AG04450 (cell line): ENCODE measurements around the gene EHBP1. TPM values are rescaled to one million over a fixed set of nuclear protein-coding genes. Genes with fewer than 3 reads are reported as not detected.
"Not testable (repeated sequence)": the region's sequence is repeated elsewhere in the genome, so short reads cannot be mapped to it uniquely, and the experiment has no call there.

Experiments used
- CTCF ChIA-PET: fragments of 300-600, 350-600 bp; formaldehyde crosslinking; extraction: SDS; loops from one replicate; lab custom pipeline; 2022; ENCODE audit warnings: antibody characterized with exemption, inconsistent platforms; lab: Charles Lee
- POLR2A ChIA-PET: fragments of 350-600 bp; formaldehyde crosslinking; extraction: SDS; loops from one replicate; lab custom pipeline; 2021; ENCODE audit warnings: antibody characterized with exemption, inconsistent platforms; lab: Yijun Ruan, JAX
- DNase-seq: peaks from one replicate; pipeline ENCODE4 v3.0.0-alpha.2; 2011; ENCODE audit warnings: low read depth, low spot score
- H3K27ac ChIP-seq: one replicate; pipeline ENCODE4 v1.5.1; 2012; ENCODE audit warnings: low read depth, low read length, control low read depth
- H3K27me3 ChIP-seq: one replicate; pipeline ENCODE4 v1.6.0; 2012; ENCODE audit warnings: low read length; ENCODE audit not compliant: control insufficient read depth, insufficient read depth
- H3K4me3 ChIP-seq: 2 replicates; pipeline ENCODE4 v1.5.1; 2011; ENCODE audit warnings: mild to moderate bottlenecking, low read depth, low read length, control low read depth
- H3K9me3 ChIP-seq: 2 replicates; pipeline ENCODE4 v1.5.1; 2012; ENCODE audit warnings: low read length; ENCODE audit not compliant: control insufficient read depth, insufficient read depth
- CTCF ChIP-seq: IDR thresholded peaks from 2 replicates; pipeline ENCODE4 v1.5.1; 2011; ENCODE audit warnings: low read depth, low read length, control low read depth, inconsistent platforms
- polyA plus RNA-seq: library from polyadenylated mRNA; depleted of rRNA; stranded (reverse); fragments of >200 nt; gene quantifications from 2 replicates; pipeline ENCODE4 v1.2.3, GENCODE V29; 2011

EHBP1 gene
- polyA plus RNA-seq, 1 experiment: 68.6 TPM

DNA sequence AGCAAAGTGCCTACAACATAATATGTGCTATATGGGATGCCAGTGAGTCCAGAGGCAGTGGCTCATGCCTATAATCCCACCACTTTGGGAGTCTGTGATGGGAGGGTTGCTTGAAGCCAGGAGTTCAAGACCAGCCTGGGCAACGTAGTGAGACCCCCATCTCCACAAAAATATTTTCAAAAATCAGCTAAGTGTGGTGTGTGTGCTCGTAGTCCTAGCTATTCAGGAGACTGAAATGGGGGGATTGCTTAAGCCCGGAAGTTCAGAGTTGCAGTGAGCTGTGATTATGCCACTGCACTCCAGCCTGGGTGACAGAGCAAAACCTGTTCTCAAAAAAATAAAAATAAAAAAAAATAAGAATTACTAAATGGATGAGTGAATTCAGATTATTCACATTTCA, 368.5 kb downstream of the EHBP1 start:
- ChIA-PET CTCF (interaction anchor here (0.7 kb wide), 1 partner anchor 8 kb away, joined by 3 read pairs; no protein-coding TSS in a partner anchor), POLR2A (no interaction called here)
- H3K27me3 ChIP-seq: no peaks in the 10 kb centered on the region
- no peak for DNase-seq
- no peak for TF ChIP-seq CTCF
- no peaks in the 10 kb centered on the region for H3K9me3 ChIP-seq
- H3K4me3 ChIP-seq: no peak overlapping the region
- H3K27ac ChIP-seq: no peak overlapping the region

DNA sequence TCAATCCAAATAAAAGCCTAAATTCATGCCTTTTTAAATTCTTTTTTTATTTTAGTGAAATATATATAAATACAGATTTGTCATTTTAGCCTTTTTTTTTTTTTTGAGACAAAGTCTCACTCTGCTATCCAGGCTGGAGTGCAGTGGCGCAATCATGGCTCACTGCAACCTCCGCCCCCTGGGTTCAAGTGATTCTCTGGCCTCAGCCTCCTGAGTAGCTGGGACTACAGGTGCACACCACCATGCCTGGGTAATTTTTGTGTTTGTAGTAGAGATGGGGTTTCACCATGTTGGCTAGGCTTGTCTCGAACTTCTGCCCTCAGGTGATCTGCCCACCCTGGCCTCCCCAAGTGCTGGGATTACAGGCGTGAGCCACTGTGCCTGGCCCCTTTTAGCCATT, 368.9 kb downstream of the EHBP1 start:
- DNase-seq, H3K27me3 ChIP-seq, POLR2A ChIA-PET, H3K9me3 ChIP-seq, H3K27ac ChIP-seq, H3K4me3 ChIP-seq: not testable (repeated sequence)
- CTCF ChIA-PET: interaction anchor here (0.7 kb wide), 1 partner anchor 8 kb away, joined by 3 read pairs; no protein-coding TSS in a partner anchor

GRCh38 chr2:63078852-63079606, 373.5 kb downstream of the EHBP1 start:
- peak; percentile 43 for TF ChIP-seq CTCF
- H3K27me3 ChIP-seq: no peaks in the 10 kb centered on the region
- H3K27ac ChIP-seq: no peak overlapping the region
- no peak overlapping the region for H3K4me3 ChIP-seq
- no peaks in the 10 kb centered on the region for H3K9me3 ChIP-seq
- no peak for DNase-seq
- ChIA-PET POLR2A (no interaction called here), CTCF (interaction anchor here (0.6 to 2.4 kb wide), 6 partner anchors 27 to 622 kb away, joined by 3 to 14 read pairs (median 3); no protein-coding TSS in a partner anchor)

GRCh38 chr2:63081404-63081803, 375.9 kb downstream of the EHBP1 start:
- ChIA-PET CTCF (no interaction called here), POLR2A (no interaction called here)
- no peak for DNase-seq
- H3K4me3 ChIP-seq: no peak overlapping the region
- H3K27me3 ChIP-seq: no peaks in the 10 kb centered on the region
- H3K27ac ChIP-seq: no peak overlapping the region
- H3K9me3 ChIP-seq: no peaks in the 10 kb centered on the region
- no peak for TF ChIP-seq CTCF

DNA sequence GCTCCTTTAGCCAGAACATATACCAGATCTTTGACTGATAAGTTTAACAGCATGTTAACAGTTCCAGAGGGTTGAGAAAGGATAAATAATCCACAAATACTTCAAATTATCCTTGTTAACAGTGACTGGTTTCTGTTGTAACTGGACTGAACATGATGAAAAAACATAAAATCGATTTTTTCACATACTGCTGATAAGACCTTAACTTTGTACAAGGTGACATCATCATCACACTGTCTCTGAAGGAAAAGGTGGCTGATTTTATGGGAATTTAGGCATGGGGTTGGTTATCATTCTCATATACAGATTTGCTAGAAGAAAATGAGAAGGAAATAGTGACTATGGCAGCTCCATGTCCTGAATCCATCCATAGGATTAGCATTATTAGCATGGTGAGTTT, 381.2 kb downstream of the EHBP1 start:
- no peak overlapping the region for H3K27ac ChIP-seq
- ChIA-PET CTCF (no interaction called here), POLR2A (no interaction called here)
- no peak overlapping the region for H3K4me3 ChIP-seq
- no peaks in the 10 kb centered on the region for H3K9me3 ChIP-seq
- no peaks in the 10 kb centered on the region for H3K27me3 ChIP-seq
- DNase-seq: no peak
- TF ChIP-seq CTCF: no peak
